ENCODE measurements around the gene PLCD3. TPM values are rescaled to one million over a fixed set of nuclear protein-coding genes. Genes with fewer than 3 reads are reported as not detected.

The PLCD3 gene
- total and polyA plus RNA-seq, 2 of the 13 experiments (the other 11 are each of a cell fraction or from before 2014, with no cell fraction given): 11.3 to 39.1 TPM

- TF ChIP-seq ZFP36 (IDR thresholded peaks at IDR 0.05; ENCODE audit: borderline replicate concordance, low read depth, low read length, partially characterized antibody): no peak
- peak; percentile 48 for TF ChIP-seq RARA (CRISPR knock-in tag; IDR thresholded peaks at IDR 0.05)
- peak; percentile 69; the same call in 1 of the 2 replicates for TF ChIP-seq GMEB2 (CRISPR knock-in tag; IDR thresholded peaks at IDR 0.05; ENCODE audit: low read depth)
- no peak for TF ChIP-seq ZEB1 (IDR thresholded peaks at IDR 0.05; ENCODE audit: insufficient replicate concordance, low read depth)
- TF ChIP-seq ZFYVE20 (CRISPR knock-in tag; IDR thresholded peaks at IDR 0.05; ENCODE audit: borderline replicate concordance, low read depth): no peak
- TF ChIP-seq GPN1 (CRISPR knock-in tag; IDR thresholded peaks at IDR 0.05; ENCODE audit: borderline replicate concordance): peak; percentile 66; the same call in 1 of the 2 replicates
- TF ChIP-seq NPAS2 (CRISPR knock-in tag; IDR thresholded peaks at IDR 0.05; ENCODE audit: borderline replicate concordance): no peak
- TF ChIP-seq NFIB (CRISPR knock-in tag; IDR thresholded peaks at IDR 0.05; ENCODE audit: borderline replicate concordance): no peak
- TF ChIP-seq SKIL (CRISPR knock-in tag; IDR thresholded peaks at IDR 0.05; ENCODE audit: borderline replicate concordance): no peak
- TF ChIP-seq THAP7 (CRISPR knock-in tag; IDR thresholded peaks at IDR 0.05): no peak
- TF ChIP-seq ZNF746 (CRISPR knock-in tag; IDR thresholded peaks at IDR 0.05): peak; percentile 52; the same call in 1 of the 2 replicates
- peak; percentile 81 for TF ChIP-seq ZFP1 (CRISPR knock-in tag; IDR thresholded peaks at IDR 0.05)
- TF ChIP-seq NFRKB (IDR thresholded peaks at IDR 0.05): peak; percentile 100
- peak; percentile 96 for TF ChIP-seq DMAP1 (CRISPR knock-in tag; IDR thresholded peaks at IDR 0.05)
- TF ChIP-seq THAP8 (CRISPR knock-in tag; IDR thresholded peaks at IDR 0.05; ENCODE audit: borderline replicate concordance): peak; percentile 50; the same call in 1 of the 2 replicates
- TF ChIP-seq ZNF883 (CRISPR knock-in tag; IDR thresholded peaks at IDR 0.05; ENCODE audit: not compliant biosample characterization): no peak
- no peak for TF ChIP-seq ZNF75D (CRISPR knock-in tag; IDR thresholded peaks at IDR 0.05; ENCODE audit: borderline replicate concordance)
- TF ChIP-seq ZBTB4 (CRISPR knock-in tag; IDR thresholded peaks at IDR 0.05; ENCODE audit: borderline replicate concordance): peak; percentile 77; the same call in 1 of the 2 replicates
- no peak for TF ChIP-seq SCMH1 (CRISPR knock-in tag; IDR thresholded peaks at IDR 0.05; ENCODE audit: borderline replicate concordance)
- peak; percentile 42 for TF ChIP-seq ZNF776 (CRISPR knock-in tag; IDR thresholded peaks at IDR 0.05)
- TF ChIP-seq ZNF17 (CRISPR knock-in tag; IDR thresholded peaks at IDR 0.05): 0 out of 2 replicates have a peak, but pooled peaks have one; percentile 52
These were observed 29.1 kb upstream of the PLCD3 start, which contains the start of gene HEXIM2 (continued) for GRCh38 chr17:45161288-45162024.
